Measurements from ENCODE around the gene MTREX. TPM values are rescaled to one million over a fixed set of nuclear protein-coding genes. Genes with fewer than 3 reads are reported as not detected.

MTREX gene
- total and polyA plus RNA-seq, 10 of the 15 experiments (the other 5 are each of a cell fraction or from before 2014, with no cell fraction given) = 20.1 to 102 (median 49.0) TPM

- ChIA-PET RAD21 (ENCODE audit: unreplicated experiment) (no interaction called here), SMC1A (ENCODE audit: uncharacterized antibody, unreplicated experiment) (interaction anchor here (0.6 to 1.9 kb wide), 5 partner anchors 9 to 585 kb away, joined by 3 to 6 read pairs (median 5); no protein-coding TSS in a partner anchor), POLR2A (interaction anchor here (0.7 kb wide), 1 partner anchor 32 kb away, joined by 4 read pairs; no protein-coding TSS in a partner anchor), CTCF (no interaction called here)
- FAIRE-seq (no peak), DNase-seq (ENCODE audit: low read depth, low spot score) (no peak), ATAC-seq (no peak)
- Histone ChIP-seq H3K27me3 (replicated peaks in 1 of 2; ENCODE audit: control insufficient read depth in 2 of 2, insufficient read depth in 2 of 2, low read length in 1 of 2) (no peaks in the 10 kb centered on the region), H3K36me3 (ENCODE audit: control insufficient read depth in 2 of 2, insufficient read depth in 2 of 2, low read length in 1 of 2) (peaks cover 0 to 32% of the 10 kb centered on the region in 2 experiments; a peak in 3 of 4 replicates), H2AFZ (ENCODE audit: control insufficient read depth, low read depth, low read length) (no peak overlapping the region), H3K4me3 (no peak overlapping the region), H3K79me2 (ENCODE audit: control insufficient read depth, insufficient read depth, low read length) (no peaks in the 10 kb centered on the region), H3K9me3 (replicated peaks; ENCODE audit: control insufficient read depth, insufficient read depth, low read length) (peaks cover 5% of the 10 kb centered on the region; the same call in 2 of the 3 replicates), H3K4me1 (ENCODE audit: control insufficient read depth, insufficient read depth, low read length) (no peaks in the 10 kb centered on the region), H3K4me2 (ENCODE audit: control insufficient read depth, insufficient read depth) (no peak overlapping the region), H3K9ac (ENCODE audit: control insufficient read depth, insufficient read depth, low read length) (no peak overlapping the region), H4K20me1 (ENCODE audit: control insufficient read depth, insufficient read depth) (no peaks in the 10 kb centered on the region), H3K27ac (ENCODE audit: control insufficient read depth, insufficient read depth) (no peak overlapping the region)
- in situ Hi-C loops (cut with MboI) (no loop called here), intact Hi-C loops (cut with micrococcal nuclease; ENCODE audit: unreplicated experiment) (no loop called here)
- no peak for TF ChIP-seq ASH2L (IDR thresholded peaks at IDR 0.05; ENCODE audit: borderline replicate concordance, low read depth)
- no peak for TF ChIP-seq IKZF1 (conservative IDR thresholded peaks at IDR 0.05)
- TF ChIP-seq PAX5 (IDR thresholded peaks at IDR 0.05; ENCODE audit: borderline replicate concordance, low read depth, low read length) = no peak
- no peak for TF ChIP-seq RELA (IDR thresholded peaks at IDR 0.05; ENCODE audit: borderline replicate concordance, partially characterized antibody)
- TF ChIP-seq EGR1 (IDR thresholded peaks at IDR 0.05; ENCODE audit: borderline replicate concordance in 1 of 2, low read depth in 2 of 2, low read length in 2 of 2) = no peak
- TF ChIP-seq CBX3 (IDR thresholded peaks at IDR 0.05; ENCODE audit: borderline replicate concordance, low read depth) = no peak
- no peak for TF ChIP-seq CEBPB (IDR thresholded peaks at IDR 0.05; ENCODE audit: borderline replicate concordance in 1 of 2, low read depth in 2 of 2, low read length in 2 of 2)
- TF ChIP-seq STAT3 (IDR thresholded peaks at IDR 0.05; ENCODE audit: low read depth, low read length) = no peak
- no peak for TF ChIP-seq POLR2AphosphoS2 (IDR thresholded peaks at IDR 0.05; ENCODE audit: low read depth, low read length)
- no peak for TF ChIP-seq NFXL1 (IDR thresholded peaks at IDR 0.05; ENCODE audit: borderline replicate concordance)
- no peak for TF ChIP-seq SREBF2 (IDR thresholded peaks at IDR 0.05; ENCODE audit: low read length)
- TF ChIP-seq BCL11A (IDR thresholded peaks at IDR 0.05; ENCODE audit: low read depth, low read length) = no peak
- TF ChIP-seq REST (IDR thresholded peaks at IDR 0.05; ENCODE audit: low read depth, low read length) = no peak
- TF ChIP-seq TBL1XR1 (IDR thresholded peaks at IDR 0.05; ENCODE audit: low read depth, low read length) = no peak
- TF ChIP-seq NR2C2 (IDR thresholded peaks at IDR 0.05; ENCODE audit: borderline replicate concordance, control insufficient read depth, insufficient read length, low read depth) = no peak
- no peak for TF ChIP-seq KAT2A (conservative IDR thresholded peaks at IDR 0.05; ENCODE audit: control insufficient read depth, low read depth, low read length)
- no peak for TF ChIP-seq HDAC6 (IDR thresholded peaks at IDR 0.05; ENCODE audit: unreplicated experiment)
- no TSS peak for BruUV-seq (replicated peaks)
- WGBS (ENCODE audit: insufficient coverage, insufficient replicate concordance, low lambda C conversion rate, missing lambda C conversion rate) = 100% methylated on average over 1 of the region's 1 CpG
These were observed 84.9 kb downstream of the MTREX start for GRCh38 chr5:55392669-55393068.
